HuH-7 (cell line): ENCODE results near the gene RNF182.
"Not testable (repeated sequence)": the region's sequence is repeated elsewhere in the genome, so short reads cannot be mapped to it uniquely, and the experiment has no call there.

ENCODE experiments used
- DNase-seq: peaks from one replicate; pipeline ENCODE4 v3.0.0; 2011; ENCODE audit warnings: low spot score

RNF182 gene

GRCh38 chr6:13965582-13966127 is 40.9 kb downstream of the RNF182 start:
- no peak for DNase-seq

GRCh38 chr6:13971303-13971702 is 46.6 kb downstream of the RNF182 start:
- DNase-seq = no peak

GRCh38 chr6:13972602-13973001 is 47.9 kb downstream of the RNF182 start:
- DNase-seq = not testable (repeated sequence)

GRCh38 chr6:13973422-13973821 is 48.7 kb downstream of the RNF182 start:
- not testable (repeated sequence) for DNase-seq

- DNase-seq = no peak
Observed at GRCh38 chr6:13978102-13978640, 53.4 kb downstream of the RNF182 start.

GRCh38 chr6:13978787-13979186 is 54.0 kb downstream of the RNF182 start:
- no peak for DNase-seq

GRCh38 chr6:13979284-13980171 is 54.8 kb downstream of the RNF182 start:
- DNase-seq = no peak

- no peak for DNase-seq
Observed at GRCh38 chr6:13980534-13980933, 55.8 kb downstream of the RNF182 start.

- DNase-seq = no peak
Observed at GRCh38 chr6:13985663-13986325, 61.0 kb downstream of the RNF182 start.

GRCh38 chr6:13986700-13987399 is 62.1 kb downstream of the RNF182 start:
- DNase-seq = no peak

- DNase-seq = no peak
Observed at GRCh38 chr6:13987400-13987865, 62.7 kb downstream of the RNF182 start.

- DNase-seq = no peak
Observed at GRCh38 chr6:13988049-13988738, 63.4 kb downstream of the RNF182 start.

- no peak for DNase-seq
Observed at GRCh38 chr6:13988908-13989307, 64.2 kb downstream of the RNF182 start.

- DNase-seq = no peak
Observed at GRCh38 chr6:13989496-13990144, 64.9 kb downstream of the RNF182 start.

- DNase-seq = no peak
Observed at GRCh38 chr6:13990796-13991195, 66.0 kb downstream of the RNF182 start.

- DNase-seq = no peak
Observed at GRCh38 chr6:13991393-13991792, 66.6 kb downstream of the RNF182 start.

- DNase-seq = no peak
Observed at GRCh38 chr6:13992417-13993055, 67.8 kb downstream of the RNF182 start.

GRCh38 chr6:13993416-13993815 is 68.7 kb downstream of the RNF182 start:
- DNase-seq = no peak

- no peak for DNase-seq
Observed at GRCh38 chr6:13998356-13998755, 73.6 kb downstream of the RNF182 start.

- DNase-seq = no peak
Observed at GRCh38 chr6:14000901-14001300, 76.1 kb downstream of the RNF182 start.
